Left ventricle myocardium superior (tissue), 1 donor: ENCODE results near the gene CAPZB. TPM values are rescaled to one million over a fixed set of nuclear protein-coding genes. Genes with fewer than 3 reads are reported as not detected.
A peak's percentile ranks its signal among the peaks of the same experiment; 100 is the strongest.

Experiments used
- ATAC-seq: fragments of 200-7000 bp; cut with Tn5 transposase; one replicate; pipeline ENCODE4 v1.9.1; 2020; ENCODE audit warnings: mild to moderate bottlenecking, moderate library complexity
- DNase-seq: peaks from one replicate; pipeline ENCODE4 v3.0.0-alpha.2; 2020
- intact Hi-C: fragments of 100-400 bp; cut with micrococcal nuclease; formaldehyde crosslinking; loops from one replicate; pipeline ENCODE4 v1.11.0; 2022
- total RNA-seq: library from RNA; stranded (reverse); fragmentation: NEBNext Ultra II Directional; extraction: Animal tissue kit (Norgen Biotek cat#: 25700); gene quantifications from one replicate; pipeline ENCODE4 v1.2.1, GENCODE V29; 2021
- donor health status: DM: no; HTN: yes; CAD: no; lungs with severe emphysema.

CAPZB gene
- total RNA-seq, 1 donor from 2014 or later, result 252 TPM

DNA sequence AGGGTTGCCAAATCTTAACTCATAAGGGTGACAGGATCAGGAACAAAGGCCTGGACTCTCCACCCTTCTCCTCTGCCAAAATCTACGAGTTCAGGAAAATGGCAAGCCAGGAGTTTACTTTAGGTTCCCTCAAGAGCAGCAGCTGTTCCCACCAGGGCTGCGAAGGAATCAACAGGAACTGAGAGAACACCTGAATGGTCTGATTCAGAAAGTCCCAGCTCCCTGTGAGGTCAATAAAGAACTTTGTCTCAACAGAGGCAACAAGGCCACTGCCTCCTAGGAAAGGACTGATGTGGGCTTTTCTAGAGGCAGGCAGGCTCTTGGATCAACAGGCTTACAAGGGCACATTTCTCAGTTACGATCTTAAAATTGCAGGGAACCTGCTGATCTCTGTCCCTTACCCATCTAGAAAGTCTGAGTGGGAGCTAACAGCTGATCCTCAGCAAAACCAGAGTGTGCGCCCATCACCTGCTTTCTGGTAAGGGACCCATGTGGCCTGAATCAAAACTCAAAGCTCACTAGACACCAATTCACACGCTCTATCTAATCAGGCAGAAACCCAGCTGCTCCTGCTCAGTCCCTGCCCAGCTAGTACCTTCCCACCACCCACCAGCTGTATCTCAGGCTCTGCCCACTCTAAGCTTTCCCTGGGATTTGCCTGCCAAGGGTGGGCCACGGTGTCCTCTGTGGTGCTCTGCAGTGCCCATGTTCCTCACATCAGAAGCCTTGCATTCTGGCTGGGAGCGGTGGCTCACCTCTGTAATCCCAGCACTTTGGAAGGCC, 83.1 kb downstream of the CAPZB start:
- intact Hi-C loops, result no loop called here
- no peak for DNase-seq
- ATAC-seq, result no peak

DNA sequence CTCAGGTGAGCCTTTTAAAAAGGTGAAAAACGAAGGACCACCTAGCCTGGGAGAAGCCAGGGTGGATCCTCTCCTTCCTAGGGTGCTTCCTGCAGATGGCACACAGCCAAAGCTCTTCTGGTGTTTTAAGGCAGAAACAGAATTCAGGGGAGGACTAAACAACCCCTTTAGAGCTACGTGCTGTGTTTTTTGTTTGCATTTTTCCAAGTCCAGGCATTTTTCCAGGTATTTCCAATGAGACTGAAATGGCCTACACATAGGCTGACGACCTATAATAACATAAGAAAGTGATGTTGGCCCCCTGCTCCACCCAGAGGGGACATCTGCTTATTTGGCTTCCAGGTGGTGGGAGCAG, 83.8 kb downstream of the CAPZB start:
- intact Hi-C loops, result no loop called here
- no peak for ATAC-seq
- DNase-seq, result no peak

DNA sequence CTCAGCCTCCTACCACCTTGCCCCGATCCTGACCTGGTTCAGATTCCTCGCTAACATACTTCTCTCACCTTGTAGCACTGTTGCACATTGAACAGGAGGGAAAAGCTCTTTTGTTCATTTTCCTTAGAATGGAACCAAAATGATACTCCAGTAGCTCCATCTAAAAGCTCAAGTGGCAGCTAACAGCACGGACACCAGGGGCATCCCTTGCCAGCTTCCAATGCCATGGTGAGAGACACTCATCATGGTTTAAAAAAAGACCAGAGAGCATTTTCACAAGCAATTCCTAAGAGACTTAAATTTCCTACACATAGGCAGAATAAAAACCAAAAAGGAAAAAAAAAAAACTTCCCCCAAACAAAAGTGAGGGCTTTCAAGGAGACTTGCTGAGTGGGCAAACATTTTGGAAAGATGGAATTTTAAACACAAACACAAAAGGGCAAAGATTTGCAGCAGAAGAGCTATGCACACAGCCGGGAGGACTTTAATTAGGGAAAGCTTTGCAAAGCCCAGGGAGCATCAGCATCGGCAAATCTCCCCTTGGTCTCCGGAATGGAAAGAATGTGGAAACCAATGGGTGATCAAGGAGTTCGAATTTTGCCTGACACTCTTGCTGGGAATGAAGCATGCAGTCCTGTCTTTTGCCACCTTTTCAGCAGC, 84.3 kb downstream of the CAPZB start:
- intact Hi-C loops, result no loop called here
- ATAC-seq, result peak; percentile 30

DNA sequence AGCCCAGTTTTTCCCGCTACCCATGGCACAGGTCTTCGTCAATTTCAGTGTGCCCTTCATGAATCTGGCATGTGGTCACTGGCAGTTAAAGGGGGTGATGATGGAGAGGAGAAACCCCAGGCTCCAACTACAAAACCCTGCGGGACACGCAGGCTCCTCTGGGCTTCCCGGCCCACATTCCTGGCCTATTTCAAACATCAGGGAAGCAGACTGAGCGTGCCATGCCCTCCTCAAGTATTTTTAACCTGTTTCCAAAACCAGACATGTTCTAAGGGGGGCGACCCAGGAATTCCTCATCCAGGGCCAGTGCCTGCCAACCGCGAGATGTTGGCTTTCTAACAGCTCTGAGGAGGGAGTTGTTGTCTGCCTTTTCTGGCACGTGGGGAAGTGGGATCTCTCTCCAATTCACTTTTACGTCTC, 85.1 kb downstream of the CAPZB start:
- DNase-seq (no peak), ATAC-seq (peak; percentile 72)
- intact Hi-C loops, result no loop called here

More for the DNA sequence above, 84.3 kb downstream of the CAPZB start:
- DNase-seq, result no peak

DNA sequence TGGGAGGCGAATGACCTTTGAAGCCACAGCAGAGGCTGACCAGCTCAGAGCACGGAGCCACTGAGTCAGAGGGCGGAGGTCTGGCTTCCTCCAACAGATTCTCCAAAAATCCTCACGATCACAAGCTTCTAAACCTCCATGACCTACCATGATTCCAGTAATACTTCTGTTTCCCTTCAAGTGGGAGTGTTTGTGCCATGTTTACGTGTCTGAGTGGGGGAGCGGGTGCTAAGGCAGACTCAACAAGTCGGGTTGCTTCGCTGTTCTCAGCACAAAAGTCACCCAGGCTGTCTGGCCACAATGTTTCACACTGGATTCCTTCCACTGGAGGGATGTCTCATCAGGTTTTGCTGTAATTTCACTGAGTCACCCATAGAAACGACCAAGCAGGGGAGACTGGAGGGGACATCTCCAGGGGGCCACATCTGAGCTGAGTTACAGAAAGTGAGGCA, 87.0 kb downstream of the CAPZB start:
- no peak for ATAC-seq
- no peak for DNase-seq
- intact Hi-C loops, result no loop called here

DNA sequence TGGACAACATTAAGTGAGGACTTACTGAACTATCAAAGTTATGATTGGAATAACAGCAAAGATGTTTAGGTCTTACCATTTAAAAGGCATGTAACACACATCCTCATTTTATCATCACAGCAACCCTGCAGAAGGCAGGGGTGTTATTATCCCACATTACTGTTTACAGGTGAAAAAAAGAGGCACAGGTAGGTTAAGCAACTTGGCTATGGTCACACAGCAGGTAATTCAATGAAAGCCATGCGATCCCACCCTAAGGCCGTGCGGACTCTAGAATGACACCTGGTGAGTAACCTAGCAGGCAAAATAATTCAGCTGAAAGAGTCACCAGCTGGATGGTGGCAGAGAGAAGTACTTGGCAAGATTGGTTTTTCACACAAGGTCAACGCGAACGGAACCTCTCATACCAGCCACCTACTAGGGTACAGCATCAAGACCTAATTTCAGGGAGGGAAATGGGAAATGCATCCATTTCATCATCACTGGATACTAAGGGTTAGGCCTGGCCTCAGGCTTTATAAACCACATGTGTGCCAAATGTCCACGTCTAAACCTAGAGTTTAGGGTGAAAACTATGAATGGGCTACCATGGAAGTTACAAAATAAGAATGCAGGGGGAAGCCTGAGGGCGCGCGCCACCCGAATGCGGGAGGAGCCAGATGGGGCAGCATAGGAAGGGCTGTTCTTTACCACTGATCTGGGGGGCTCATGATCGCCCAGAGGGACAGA, 88.0 kb downstream of the CAPZB start:
- no peak for ATAC-seq
- DNase-seq, result no peak
- intact Hi-C loops, result no loop called here

DNA sequence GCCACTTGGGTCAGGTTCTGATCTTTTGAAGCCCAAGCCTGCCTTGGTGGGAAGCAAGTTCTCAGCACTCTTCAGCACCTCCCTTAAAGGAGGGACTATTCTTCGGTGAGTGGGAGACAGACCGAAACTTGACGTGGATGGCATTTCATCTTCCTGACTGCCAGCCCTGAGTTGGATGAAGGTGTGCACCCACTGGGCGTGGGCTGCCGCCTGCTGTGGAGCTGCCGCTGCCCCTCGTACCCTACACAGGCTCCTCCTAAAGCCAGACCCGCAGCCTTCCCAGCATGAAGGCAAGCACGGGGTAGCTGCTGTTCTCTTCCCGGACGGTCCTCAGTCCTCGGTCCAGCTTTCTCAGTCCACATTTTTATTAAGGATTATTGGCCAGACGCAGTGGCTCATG, 89.1 kb downstream of the CAPZB start:
- DNase-seq (no peak), ATAC-seq (no peak)
- intact Hi-C loops, result no loop called here

DNA sequence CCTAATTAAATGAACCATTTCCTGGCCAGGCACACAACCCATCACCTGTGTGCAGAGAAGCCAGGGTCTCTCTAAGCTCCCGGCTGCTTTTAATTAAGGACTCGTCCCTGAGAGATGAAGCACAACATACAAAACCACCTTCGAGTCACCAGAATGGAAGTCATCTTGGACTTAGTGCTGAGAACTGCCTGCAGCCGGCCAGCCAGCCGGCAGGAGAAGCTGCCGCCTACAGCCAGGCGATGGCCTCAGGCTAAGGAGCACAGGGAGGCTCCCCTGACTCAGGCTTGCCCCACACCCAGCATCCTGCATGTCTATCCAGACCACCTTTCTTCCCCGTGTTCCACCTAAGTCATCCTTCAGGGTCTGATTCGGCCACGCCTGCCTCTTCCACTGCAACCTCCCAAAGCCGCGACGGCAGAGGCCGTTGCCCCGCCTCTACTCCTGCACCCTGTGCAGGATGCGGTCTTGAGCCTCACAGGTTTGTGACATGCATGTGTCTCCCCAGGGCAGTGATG, 89.6 kb downstream of the CAPZB start:
- intact Hi-C loops, result no loop called here
- ATAC-seq, result no peak

DNA sequence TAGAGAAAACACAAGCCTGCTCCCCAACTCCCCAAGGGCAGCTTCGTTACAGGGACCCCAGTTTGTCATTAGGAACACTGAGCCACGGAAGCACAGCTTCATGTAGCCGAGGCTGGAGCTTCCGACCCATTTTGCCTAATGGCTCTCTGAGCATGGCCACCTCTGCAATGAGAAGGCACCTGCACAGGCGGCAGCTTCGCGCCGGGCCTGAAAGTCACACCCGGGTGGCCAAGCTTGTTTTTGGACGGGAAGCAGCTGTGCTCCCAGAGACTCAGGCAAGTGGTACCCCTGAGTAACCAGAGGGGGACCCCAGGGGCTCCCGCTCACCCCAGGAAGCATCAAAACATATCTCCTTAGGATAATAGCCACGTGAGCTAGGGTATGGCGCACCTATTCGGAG, 92.3 kb downstream of the CAPZB start:
- ATAC-seq (no peak), DNase-seq (no peak)
- intact Hi-C loops, result no loop called here

More for the DNA sequence above, 89.6 kb downstream of the CAPZB start:
- no peak for DNase-seq

DNA sequence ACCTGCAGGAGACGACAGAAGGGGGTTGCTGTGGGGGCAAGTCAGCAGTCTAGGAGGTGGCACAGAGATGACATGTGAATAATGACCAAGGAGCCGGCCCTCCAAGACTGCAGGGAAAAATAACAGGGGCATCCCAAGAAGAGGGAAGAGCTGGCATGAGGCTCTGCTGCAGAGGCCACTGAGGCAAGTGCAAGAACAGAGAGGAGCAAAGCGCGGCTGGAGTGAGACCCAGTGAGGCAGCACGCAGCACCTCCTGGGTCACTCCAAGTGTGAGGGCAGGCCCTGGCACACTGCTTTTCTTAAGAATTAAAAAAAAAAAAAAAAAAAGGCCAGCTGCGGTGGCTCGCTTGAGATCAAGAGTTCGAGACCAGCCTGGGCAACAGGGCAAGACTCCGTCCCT, 93.1 kb downstream of the CAPZB start:
- DNase-seq (no peak), ATAC-seq (no peak)
- intact Hi-C loops, result no loop called here

DNA sequence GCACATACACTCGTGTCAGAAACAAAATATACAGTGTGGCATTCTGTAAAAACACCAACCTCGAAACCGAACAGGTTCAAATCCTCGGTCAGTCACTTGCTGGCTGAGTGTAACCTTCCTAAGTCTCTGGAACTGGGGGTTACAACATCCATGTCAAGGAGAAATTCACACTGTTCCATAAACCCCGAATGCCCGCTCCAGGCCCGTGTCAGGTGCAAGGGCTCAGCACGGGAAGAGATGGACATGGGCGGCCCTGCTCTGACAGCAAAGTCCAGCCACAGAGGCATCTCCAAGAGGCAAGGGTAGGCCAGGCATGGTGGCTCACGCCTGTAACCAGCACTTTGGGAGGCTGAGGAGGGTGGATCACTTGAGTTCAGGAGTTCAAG, 93.8 kb downstream of the CAPZB start:
- ATAC-seq, result no peak
- intact Hi-C loops, result no loop called here
- DNase-seq, result no peak

DNA sequence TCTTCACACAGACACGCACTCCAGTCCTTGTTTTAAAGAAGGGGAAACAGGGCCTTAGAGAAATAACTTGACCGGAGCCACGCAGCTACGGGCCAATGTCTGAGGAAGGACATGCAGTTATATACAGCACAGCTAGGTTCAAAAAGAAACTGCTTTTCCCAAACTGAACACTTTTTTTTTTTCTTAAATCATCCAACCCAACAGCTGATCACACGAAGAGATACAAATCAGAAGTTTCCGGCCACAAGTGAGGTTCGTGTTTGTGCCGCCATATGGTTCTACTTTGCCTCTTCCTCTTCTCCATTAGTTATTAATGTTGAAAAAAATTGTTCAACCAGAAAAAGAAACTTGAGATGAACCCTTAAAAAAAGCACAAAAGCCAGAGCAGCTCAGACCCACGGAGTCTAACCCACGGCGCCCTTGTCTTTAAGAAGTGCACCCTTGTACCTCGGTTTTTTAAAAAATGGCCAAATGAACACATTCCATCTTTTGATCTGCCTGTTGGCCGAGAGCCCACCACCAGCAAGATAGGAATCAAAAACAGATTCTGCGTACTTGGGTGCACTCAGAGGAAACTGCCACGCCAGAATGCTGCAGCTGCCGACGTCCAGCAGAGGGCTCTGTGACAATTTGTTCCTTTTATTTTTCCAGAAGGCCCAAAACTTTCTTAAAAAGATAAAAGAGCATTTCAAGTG, 94.3 kb downstream of the CAPZB start:
- intact Hi-C loops, result no loop called here
- DNase-seq, result peak; percentile 67
- ATAC-seq, result peak; percentile 50

DNA sequence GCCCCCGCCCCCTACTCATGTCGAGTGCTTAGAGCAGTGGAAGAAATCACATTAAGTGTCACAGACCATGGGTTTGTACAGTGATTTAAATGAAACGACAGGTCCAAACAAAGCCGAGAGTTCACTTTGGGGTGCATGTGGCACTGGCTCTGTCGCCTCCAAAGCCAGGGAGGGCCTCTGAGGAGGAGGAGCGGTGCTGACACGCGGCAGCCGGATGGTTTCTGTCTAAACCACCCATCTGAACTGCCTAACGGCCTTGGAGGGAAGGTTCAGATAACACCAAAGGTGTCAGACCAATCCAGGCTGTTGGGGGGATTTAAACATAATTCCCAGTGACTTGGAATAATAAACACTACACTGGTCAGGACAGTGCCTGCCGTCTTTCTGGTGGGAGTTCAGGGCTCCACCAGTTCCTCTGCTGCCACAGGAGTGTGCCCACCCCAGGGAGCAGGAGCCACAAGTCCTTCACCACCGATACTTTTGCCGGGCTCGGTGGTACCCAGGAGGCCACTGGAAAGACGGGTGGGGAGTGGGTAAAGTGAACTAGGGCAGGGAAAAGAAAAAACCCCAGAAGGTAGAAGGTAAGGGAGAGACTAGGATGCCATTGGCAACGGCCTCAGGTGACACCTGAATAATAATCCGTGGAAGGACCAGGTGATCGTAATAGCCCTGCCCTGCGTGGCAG, 95.0 kb downstream of the CAPZB start:
- intact Hi-C loops, result no loop called here
- DNase-seq (no peak), ATAC-seq (no peak)

DNA sequence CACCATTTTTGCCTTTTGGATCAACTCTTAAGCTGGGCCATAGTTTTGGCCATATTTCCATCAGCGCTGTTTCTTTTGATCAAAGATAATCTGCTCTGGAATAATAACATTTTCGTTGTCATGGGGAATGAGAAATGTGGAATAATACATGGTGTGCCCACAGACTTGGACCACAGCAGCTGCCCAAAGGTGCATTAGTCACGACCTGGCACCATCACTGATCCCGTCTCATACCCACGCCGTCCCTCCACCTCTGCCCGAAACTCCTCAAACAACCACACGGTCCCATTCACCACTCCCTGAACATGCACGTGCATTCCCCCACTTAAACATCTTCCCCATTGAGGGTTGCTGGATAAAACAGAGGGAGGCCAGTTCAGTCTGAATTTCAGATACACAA, 96.4 kb downstream of the CAPZB start:
- no peak for DNase-seq
- intact Hi-C loops, result no loop called here
- no peak for ATAC-seq

DNA sequence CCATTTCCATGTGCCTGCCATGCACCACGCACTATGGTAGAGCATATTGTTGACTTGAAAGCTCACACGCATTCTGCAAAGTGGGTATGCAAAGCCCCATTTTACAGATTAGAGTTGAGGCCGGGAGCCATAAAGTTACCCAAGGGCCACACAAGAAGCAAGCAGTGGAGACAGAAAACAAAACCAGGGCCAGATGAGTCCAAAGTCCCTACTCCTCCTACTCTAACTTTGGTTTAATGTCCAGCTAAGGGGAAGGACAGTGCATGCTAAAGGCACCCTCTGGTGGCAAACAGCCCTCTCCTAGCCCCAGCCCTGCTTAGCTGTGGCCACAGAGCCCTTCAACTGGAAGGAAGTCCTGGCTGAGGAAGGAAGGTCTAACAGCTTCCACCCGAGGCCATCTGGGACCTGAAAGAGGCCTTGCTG, 98.3 kb downstream of the CAPZB start:
- DNase-seq (no peak), ATAC-seq (no peak)
- intact Hi-C loops, result no loop called here

DNA sequence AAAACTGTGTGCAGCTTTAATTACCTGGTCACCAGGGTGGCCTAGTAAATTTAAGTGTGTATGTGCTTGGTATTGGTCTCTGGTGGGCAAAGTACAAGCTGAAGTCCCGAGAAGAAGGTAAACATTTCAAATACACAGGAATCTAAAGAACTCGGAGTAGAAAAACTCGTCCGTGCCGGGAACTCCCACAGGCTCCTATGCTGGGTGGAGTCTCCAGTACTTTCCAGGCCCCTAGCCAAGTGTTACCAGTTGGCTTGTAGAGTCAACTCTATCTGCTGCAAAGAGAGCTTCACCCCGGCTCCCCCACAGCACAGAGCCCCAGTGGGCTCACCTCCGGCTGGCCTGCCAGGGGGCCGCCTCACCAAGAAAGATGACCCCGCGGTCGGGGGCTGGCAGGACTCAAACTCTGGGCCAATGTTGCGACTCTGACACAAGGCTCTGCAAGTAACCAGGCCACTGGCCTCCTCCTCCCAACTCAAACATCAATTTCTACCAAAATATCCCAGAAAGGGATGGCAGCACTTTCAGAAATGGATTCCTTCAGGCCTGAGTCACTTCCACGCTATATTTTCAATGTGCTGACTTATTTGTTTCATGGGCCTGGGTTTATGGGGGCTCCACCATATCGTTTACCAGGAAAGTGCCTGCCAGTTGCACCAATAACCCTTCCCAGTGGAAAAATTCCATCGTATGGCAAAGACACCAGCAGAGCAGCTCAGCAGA, 99.3 kb downstream of the CAPZB start:
- intact Hi-C loops, result no loop called here
- ATAC-seq, result peak; percentile 82
- DNase-seq, result no peak

DNA sequence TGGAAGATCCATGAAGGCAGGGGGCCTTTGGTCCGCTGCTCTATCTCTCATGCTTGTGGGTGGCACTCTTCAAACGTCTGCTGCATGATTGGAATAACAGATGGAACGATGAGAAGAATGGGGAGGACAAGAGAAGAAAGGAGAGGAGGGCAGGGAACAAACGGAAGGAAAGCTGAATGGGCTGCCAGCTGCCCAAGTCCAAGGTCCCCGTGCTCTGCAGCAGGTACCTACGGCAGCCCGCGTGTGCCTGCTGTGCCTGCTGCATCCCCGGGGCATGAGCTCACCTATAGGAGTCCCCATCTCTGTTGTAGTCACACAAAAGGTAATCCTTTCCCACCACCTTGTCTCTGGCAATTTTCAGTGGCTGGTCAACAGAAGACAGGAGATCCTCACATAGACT, 100.1 kb downstream of the CAPZB start:
- ATAC-seq (no peak), DNase-seq (no peak)
- intact Hi-C loops, result no loop called here

DNA sequence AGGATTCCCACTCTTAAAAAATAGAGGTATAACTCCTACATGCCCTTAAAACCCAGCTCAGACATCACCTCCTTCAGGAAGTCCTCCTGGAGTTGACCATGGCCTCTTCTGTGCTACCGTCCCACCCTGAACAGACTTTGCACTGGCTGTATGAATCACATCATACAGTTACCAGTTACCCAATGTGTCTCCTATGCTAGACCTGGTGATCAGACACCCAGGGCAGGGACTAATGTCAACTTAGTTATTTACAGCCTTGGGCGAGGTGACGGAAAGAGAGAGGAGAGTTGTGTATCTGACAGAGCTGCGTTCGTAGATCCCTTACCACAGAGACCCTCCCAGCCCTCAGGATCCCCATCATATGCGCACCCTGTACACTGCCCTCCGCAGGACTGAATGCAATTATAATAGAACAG, 100.6 kb downstream of the CAPZB start:
- ATAC-seq (no peak), DNase-seq (no peak)
- intact Hi-C loops, result no loop called here
